ENCODE results near the gene EID1.
"Not testable (repeated sequence)": the region's sequence is repeated elsewhere in the genome, so short reads cannot be mapped to it uniquely, and the experiment has no call there.

Gene EID1

DNA sequence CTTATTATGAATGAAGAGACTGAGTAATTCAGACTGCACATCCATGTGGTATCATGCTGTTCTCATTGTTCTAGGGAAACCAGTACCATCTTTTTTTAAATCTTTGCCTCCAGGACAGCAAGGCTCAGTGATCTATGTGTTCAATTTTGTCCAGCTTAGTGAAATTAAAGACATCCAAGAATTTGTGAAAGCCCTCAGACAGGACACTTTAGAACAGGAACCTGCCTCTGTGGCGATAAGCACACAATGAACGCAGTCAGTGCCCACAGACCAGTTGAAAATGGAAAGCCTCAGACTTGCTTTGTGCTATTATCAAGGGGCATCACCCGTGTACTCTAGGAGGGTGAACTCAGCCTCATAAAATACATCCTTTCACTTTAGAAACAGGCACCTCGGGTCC, 20.1 kb downstream of the EID1 start:
- no peaks in the 10 kb centered on the region for H3K36me3 ChIP-seq
- H3K9me3 ChIP-seq (replicated peaks in 1 of 11): no peaks in the 10 kb centered on the region
- TF ChIP-seq Cebpa-rat (IDR thresholded peaks at IDR 0.05): no peak
- no peaks in the 10 kb centered on the region for H3K27me3 ChIP-seq
- H3K4me1 ChIP-seq: no peaks in the 10 kb centered on the region
- H3K27ac ChIP-seq: no peak overlapping the region
- H4K20me1 ChIP-seq: no peaks in the 10 kb centered on the region
- no peak overlapping the region for H3K4me2 ChIP-seq
- no peak overlapping the region for H3K9ac ChIP-seq
- no peak overlapping the region for H3K4me3 ChIP-seq

DNA sequence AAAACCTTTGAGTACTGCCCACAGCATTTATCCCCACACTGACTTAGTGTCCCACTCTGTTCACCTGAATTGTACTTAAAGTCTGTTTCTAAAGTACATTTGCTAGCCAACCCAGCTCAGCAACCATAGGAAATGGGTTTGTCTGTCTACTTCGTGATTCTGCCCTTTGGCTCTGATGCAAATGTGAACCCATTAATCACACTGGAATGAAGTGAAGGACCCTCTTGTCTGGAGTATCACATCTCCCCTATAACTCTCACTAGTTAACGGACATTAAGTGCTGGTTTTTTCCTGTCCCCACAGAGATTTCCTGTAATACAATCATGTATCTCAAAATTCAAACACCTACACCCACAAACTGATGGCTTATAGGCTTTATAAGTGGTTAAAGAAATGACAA, 20.5 kb downstream of the EID1 start:
- H3K9ac ChIP-seq: no peak overlapping the region
- no peak overlapping the region for H3K27ac ChIP-seq
- no peaks in the 10 kb centered on the region for H3K27me3 ChIP-seq
- H3K4me3 ChIP-seq: no peak overlapping the region
- no peaks in the 10 kb centered on the region for H3K4me1 ChIP-seq
- no peaks in the 10 kb centered on the region for H3K36me3 ChIP-seq
- H3K9me3 ChIP-seq (replicated peaks in 1 of 11): no peaks in the 10 kb centered on the region
- H3K4me2 ChIP-seq: no peak overlapping the region
- TF ChIP-seq Cebpa-rat (IDR thresholded peaks at IDR 0.05): no peak
- H4K20me1 ChIP-seq: no peaks in the 10 kb centered on the region

DNA sequence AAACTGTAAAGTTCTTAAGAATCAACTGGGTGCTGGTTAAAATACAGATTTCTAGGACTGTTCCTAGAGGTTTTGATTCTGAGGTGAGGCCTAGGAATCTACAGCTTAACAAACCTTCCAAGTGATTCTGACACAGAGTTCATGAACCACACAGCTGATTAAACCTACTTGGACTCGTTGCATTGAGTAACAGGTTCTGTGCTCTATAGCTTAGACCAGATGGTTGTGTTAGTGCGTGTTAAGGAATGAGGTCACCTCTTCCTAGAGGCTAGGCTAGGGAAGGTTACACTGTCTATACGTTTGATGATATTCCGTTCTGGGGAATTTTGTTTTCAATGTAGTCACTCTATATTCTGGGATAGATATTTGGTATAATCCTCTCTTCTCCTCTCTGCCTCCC, 21.9 kb downstream of the EID1 start:
- TF ChIP-seq Cebpa-rat (IDR thresholded peaks at IDR 0.05): no peak
- Histone ChIP-seq H4K20me1 (no peaks in the 10 kb centered on the region), H3K4me2 (no peak overlapping the region)

DNA sequence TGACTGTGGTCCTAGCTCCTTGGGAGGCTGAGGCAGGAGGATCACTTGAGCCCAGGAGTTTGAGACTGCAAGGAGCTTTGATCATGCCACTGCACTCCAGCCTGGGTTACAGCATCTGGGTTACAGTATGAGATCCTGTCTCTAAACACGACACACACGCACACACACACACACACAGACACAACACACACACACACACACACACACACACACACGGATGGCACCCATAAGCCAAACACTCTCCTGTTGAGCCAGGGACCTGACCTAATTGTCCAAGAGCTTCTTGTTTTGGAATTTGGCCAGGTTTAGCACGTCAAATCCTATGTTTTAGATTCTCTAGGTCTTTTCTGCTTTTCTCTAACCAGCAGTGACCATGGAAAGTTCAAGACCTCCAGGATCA, 26.8 kb downstream of the EID1 start:
- H3K4me1 ChIP-seq: no peaks in the 10 kb centered on the region
- H3K36me3 ChIP-seq: no peaks in the 10 kb centered on the region
- no peak overlapping the region for H3K27ac ChIP-seq
- TF ChIP-seq Cebpa-rat (IDR thresholded peaks at IDR 0.05): no peak
- H3K27me3 ChIP-seq: no peaks in the 10 kb centered on the region
- no peaks in the 10 kb centered on the region for H4K20me1 ChIP-seq
- no peak overlapping the region for H3K9ac ChIP-seq
- no peak overlapping the region for H3K4me3 ChIP-seq
- H3K9me3 ChIP-seq (replicated peaks in 1 of 11): no peaks in the 10 kb centered on the region
- no peak overlapping the region for H3K4me2 ChIP-seq

More for the DNA sequence above, 21.9 kb downstream of the EID1 start:
- Histone ChIP-seq H3K9me3 (replicated peaks in 1 of 11) (no peaks in the 10 kb centered on the region), H3K9ac (no peak overlapping the region), H3K27me3 (no peaks in the 10 kb centered on the region), H3K4me1 (no peaks in the 10 kb centered on the region), H3K27ac (no peak overlapping the region), H3K36me3 (no peaks in the 10 kb centered on the region), H3K4me3 (no peak overlapping the region)

DNA sequence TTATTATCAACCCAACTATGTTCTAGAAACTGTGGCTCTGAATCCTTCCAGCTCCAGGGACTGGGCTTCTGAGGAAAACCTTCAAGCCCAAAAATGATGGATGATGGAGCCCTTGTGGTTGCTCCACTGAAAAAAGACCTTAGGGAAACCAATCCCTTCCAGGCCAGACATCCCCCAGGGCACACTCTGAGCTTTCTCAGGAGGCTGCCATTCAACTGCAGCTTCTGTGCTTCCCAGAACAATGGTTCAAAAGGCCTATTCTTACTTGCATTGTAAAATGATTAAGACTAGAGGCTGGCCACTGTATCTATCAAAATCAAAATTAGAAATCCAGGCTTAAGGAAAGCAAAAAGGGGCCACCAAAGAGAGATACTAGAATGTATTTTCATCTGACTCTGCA, 27.3 kb downstream of the EID1 start:
- no peak overlapping the region for H3K4me3 ChIP-seq
- no peak for TF ChIP-seq Cebpa-rat (IDR thresholded peaks at IDR 0.05)

DNA sequence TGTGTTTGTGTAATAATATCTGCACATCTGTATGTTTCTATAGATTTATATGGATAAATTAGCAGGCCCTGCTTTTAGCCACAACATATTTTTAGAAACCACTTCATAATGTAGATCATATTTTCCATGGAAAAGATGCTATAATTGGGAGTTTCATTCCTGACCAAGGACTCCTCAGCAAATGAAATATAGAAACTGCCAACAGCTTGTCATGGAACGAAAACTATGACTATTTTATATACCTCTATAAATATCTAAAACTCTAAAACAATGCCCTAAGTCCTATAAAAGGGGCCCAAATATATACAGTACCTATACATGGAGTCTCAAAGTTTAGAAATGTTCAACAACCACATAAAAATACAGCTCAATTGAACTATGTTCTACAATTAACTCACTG, 27.9 kb downstream of the EID1 start:
- no peaks in the 10 kb centered on the region for H3K4me1 ChIP-seq
- no peaks in the 10 kb centered on the region for H3K27me3 ChIP-seq
- H3K36me3 ChIP-seq: no peaks in the 10 kb centered on the region
- H3K4me3 ChIP-seq: no peak overlapping the region
- no peaks in the 10 kb centered on the region for H3K9me3 ChIP-seq (replicated peaks in 1 of 11)
- no peak overlapping the region for H3K9ac ChIP-seq
- H3K27ac ChIP-seq: no peak overlapping the region
- H3K4me2 ChIP-seq: no peak overlapping the region
- TF ChIP-seq Cebpa-rat (IDR thresholded peaks at IDR 0.05): no peak
- H4K20me1 ChIP-seq: no peaks in the 10 kb centered on the region

More for the DNA sequence above, 27.3 kb downstream of the EID1 start:
- no peak overlapping the region for H3K9ac ChIP-seq
- H3K4me1 ChIP-seq: no peaks in the 10 kb centered on the region
- no peak overlapping the region for H3K27ac ChIP-seq
- H3K9me3 ChIP-seq (replicated peaks in 1 of 11): no peaks in the 10 kb centered on the region
- no peak overlapping the region for H3K4me2 ChIP-seq
- H3K27me3 ChIP-seq: no peaks in the 10 kb centered on the region
- H3K36me3 ChIP-seq: no peaks in the 10 kb centered on the region
- no peaks in the 10 kb centered on the region for H4K20me1 ChIP-seq

DNA sequence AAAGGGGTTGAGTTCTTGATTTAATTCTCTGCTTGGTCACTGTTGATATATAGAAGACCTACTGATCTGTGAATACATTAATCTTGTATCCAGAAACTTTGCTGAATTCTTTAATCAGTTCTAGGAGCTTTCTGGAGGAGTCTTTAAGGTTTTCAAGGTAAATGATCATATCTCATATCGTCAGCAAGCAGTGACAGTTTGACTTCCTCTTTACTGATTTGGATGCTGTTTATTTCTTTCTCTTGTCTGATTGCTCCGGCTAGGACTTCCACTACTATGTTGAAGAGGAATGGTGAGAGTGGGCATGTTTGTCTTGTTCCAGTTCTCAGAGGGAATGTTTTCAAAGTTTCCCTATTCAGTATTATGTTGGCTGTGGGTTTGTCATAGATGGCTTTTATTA, 31.4 kb downstream of the EID1 start:
- not testable (repeated sequence) for H3K4me2 ChIP-seq; H3K9ac ChIP-seq; H3K27ac ChIP-seq; H3K4me1 ChIP-seq; H3K9me3 ChIP-seq (replicated peaks in 1 of 11); H3K36me3 ChIP-seq; H3K27me3 ChIP-seq; H3K4me3 ChIP-seq; H4K20me1 ChIP-seq

DNA sequence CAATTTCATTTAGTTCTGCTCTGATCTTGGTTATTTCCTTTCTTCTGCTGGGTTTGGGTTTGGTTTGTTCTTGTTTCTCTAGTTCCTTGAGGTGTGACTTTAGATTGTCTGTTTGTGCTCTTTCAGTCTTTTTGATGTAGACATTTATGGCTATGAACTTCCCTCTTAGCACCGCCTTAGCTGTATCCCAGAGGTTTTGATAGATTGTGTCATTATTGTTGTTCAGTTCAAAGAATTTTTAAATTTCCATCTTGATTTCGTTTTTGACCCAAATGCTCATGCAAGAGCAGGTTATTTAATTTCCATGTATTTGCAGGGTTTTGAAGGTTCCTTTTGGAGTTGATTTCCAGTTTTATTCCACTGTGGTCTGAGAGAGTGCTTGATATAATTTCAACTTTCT, 32.6 kb downstream of the EID1 start:
- not testable (repeated sequence) for H3K9me3 ChIP-seq (replicated peaks in 1 of 11); H3K27ac ChIP-seq; H3K27me3 ChIP-seq; H3K4me2 ChIP-seq; H4K20me1 ChIP-seq; H3K9ac ChIP-seq; H3K4me1 ChIP-seq; H3K4me3 ChIP-seq; H3K36me3 ChIP-seq

DNA sequence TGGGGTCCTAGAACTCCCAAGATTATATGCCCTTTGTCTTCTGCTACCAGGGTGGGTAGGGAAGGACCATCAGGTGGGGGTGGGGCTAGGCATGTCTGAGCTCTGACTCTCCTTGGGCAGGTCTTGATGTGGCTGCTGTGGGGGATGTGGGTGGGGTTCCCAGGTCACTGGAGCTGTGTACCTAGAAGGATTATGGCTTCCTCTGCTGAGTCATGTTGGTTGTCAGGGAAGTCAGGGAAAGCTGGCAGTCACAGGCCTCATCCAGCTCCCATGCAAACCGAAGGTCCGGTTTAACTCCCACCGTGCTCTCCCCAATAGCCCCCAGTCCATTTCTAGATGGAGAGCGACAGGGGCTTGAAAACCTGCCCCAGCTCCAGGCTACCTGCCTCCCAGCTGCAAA, 35.2 kb downstream of the EID1 start:
- Histone ChIP-seq H3K27ac (no peak overlapping the region), H4K20me1 (no peaks in the 10 kb centered on the region), H3K4me1 (no peaks in the 10 kb centered on the region), H3K4me2 (no peak overlapping the region), H3K4me3 (no peak overlapping the region), H3K27me3 (no peaks in the 10 kb centered on the region), H3K9ac (no peak overlapping the region), H3K36me3 (no peaks in the 10 kb centered on the region), H3K9me3 (replicated peaks in 1 of 11) (no peaks in the 10 kb centered on the region)
- TF ChIP-seq Cebpa-rat (IDR thresholded peaks at IDR 0.05): no peak

DNA sequence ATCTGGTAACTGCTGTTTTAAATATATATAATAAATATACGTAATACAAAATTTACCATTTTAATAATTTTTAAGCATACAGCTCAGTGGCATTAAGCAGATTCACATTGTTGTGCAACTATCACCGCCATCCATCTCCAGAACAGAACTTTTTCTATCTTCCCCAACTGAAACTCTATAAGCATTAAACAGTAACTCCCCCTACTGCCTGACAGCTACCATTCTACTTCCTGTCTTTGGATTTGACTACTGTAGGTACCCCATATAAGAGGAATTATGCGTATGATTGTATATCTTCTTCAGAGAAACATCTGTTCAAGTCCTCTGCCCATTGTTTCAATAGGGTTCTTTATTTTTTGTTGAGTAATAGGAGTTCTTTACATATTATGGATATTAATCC, 36.8 kb downstream of the EID1 start:
- H3K4me3 ChIP-seq: no peak overlapping the region
- H3K9ac ChIP-seq: no peak overlapping the region
- no peak for TF ChIP-seq Cebpa-rat (IDR thresholded peaks at IDR 0.05)

DNA sequence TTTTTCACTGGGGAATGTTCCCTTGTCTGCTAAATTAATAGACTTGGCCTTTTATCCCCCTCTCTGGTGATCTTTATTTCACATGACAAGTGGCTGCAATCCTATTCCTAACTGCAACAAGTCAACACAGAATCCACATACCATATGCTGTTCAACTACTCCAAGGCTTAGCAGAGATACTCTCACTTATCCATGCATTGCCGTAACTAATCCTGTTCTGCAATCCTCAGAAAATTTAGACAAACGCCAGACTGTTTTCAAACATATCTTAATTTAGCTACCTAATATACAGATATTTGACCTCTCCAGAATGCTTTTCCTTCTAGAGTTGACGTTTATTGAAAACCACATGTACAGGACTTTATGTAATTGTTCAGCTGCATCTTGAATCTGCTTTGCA, 37.9 kb downstream of the EID1 start:
- no peak overlapping the region for H3K4me2 ChIP-seq
- H3K4me3 ChIP-seq: no peak overlapping the region
- H3K9ac ChIP-seq: no peak overlapping the region
- no peaks in the 10 kb centered on the region for H4K20me1 ChIP-seq
- no peaks in the 10 kb centered on the region for H3K4me1 ChIP-seq
- no peaks in the 10 kb centered on the region for H3K9me3 ChIP-seq (replicated peaks in 1 of 11)
- TF ChIP-seq Cebpa-rat (IDR thresholded peaks at IDR 0.05): no peak
- no peaks in the 10 kb centered on the region for H3K36me3 ChIP-seq
- no peaks in the 10 kb centered on the region for H3K27me3 ChIP-seq
- H3K27ac ChIP-seq: no peak overlapping the region

More for the DNA sequence above, 36.8 kb downstream of the EID1 start:
- Histone ChIP-seq H3K27ac (no peak overlapping the region), H3K4me1 (no peaks in the 10 kb centered on the region), H3K4me2 (no peak overlapping the region), H3K36me3 (no peaks in the 10 kb centered on the region), H3K27me3 (no peaks in the 10 kb centered on the region), H3K9me3 (replicated peaks in 1 of 11) (no peaks in the 10 kb centered on the region), H4K20me1 (no peaks in the 10 kb centered on the region)
